Stimulated activated CD4-positive, alpha-beta T cell treated with anti-CD3 and anti-CD28 coated beads, Interleukin-1b, Interleukin-23, amount 100 ng/mL, for 1 hour (primary cell): ENCODE data around the gene NLRP9.

Source experiments
- DNase-seq, 2 donors: peaks; one replicate each; pipeline ENCODE4 v3.0.0-alpha.2; 2020; ENCODE audit warnings: low read depth in 2 of 2

The NLRP9 gene

GRCh38 chr19:55687281-55688201 is 50.7 kb downstream of the NLRP9 start:
- DNase-seq, result no peak

GRCh38 chr19:55686311-55687050 is 51.7 kb downstream of the NLRP9 start:
- DNase-seq, result no peak

- no peak for DNase-seq
Measured at GRCh38 chr19:55685776-55686175, 52.4 kb downstream of the NLRP9 start.

- DNase-seq, result no peak
Measured at GRCh38 chr19:55684946-55685681, 53.1 kb downstream of the NLRP9 start.

- DNase-seq, result no peak
Measured at GRCh38 chr19:55683449-55684261, 54.5 kb downstream of the NLRP9 start.

- no peak for DNase-seq
Measured at GRCh38 chr19:55681131-55682092, 56.8 kb downstream of the NLRP9 start.

GRCh38 chr19:55680339-55681130 is 57.7 kb downstream of the NLRP9 start:
- no peak for DNase-seq

GRCh38 chr19:55679343-55680257 is 58.6 kb downstream of the NLRP9 start:
- DNase-seq, result no peak

- DNase-seq, result no peak
Measured at GRCh38 chr19:55678121-55678671, 60.0 kb downstream of the NLRP9 start.

- no peak for DNase-seq
Measured at GRCh38 chr19:55677572-55678028, 60.6 kb downstream of the NLRP9 start.

- no peak for DNase-seq
Measured at GRCh38 chr19:55676889-55677505, 61.2 kb downstream of the NLRP9 start.

GRCh38 chr19:55676383-55676782 is 61.8 kb downstream of the NLRP9 start:
- no peak for DNase-seq

- DNase-seq, result no peak
Measured at GRCh38 chr19:55675661-55676354, 62.4 kb downstream of the NLRP9 start.

- peak; percentile 92 for DNase-seq
Measured at GRCh38 chr19:55674841-55675660, 63.2 kb downstream of the NLRP9 start, which contains the start of gene EPN1. Gene EPN1, plus strand, starts transcription at chr19:55675226. Its CDS starts 3,402 bp downstream, at chr19:55678628.

- no peak for DNase-seq
Measured at GRCh38 chr19:55674459-55674840, 63.8 kb downstream of the NLRP9 start.

GRCh38 chr19:55673889-55674288 is 64.3 kb downstream of the NLRP9 start:
- no peak for DNase-seq
